GM20000 (cell line): ENCODE results near the gene LRRC43.

Source experiments
- DNase-seq: peaks from one replicate; pipeline ENCODE4 v3.0.0; 2012; ENCODE audit warnings: low spot score
- CTCF ChIP-seq: IDR thresholded peaks from 2 replicates; pipeline ENCODE4 v1.5.1; 2012; ENCODE audit warnings: mild to moderate bottlenecking, control low read depth; ENCODE audit errors: extremely low read depth, missing control alignments

LRRC43 gene

GRCh38 chr12:122158700-122159285 is 24.1 kb upstream of the LRRC43 start:
- DNase-seq = no peak
- TF ChIP-seq CTCF = no peak

- DNase-seq = no peak
- no peak for TF ChIP-seq CTCF
Observed at GRCh38 chr12:122159882-122160281, 23.0 kb upstream of the LRRC43 start.

- no peak for TF ChIP-seq CTCF
- DNase-seq = no peak
Observed at GRCh38 chr12:122160761-122161160, 22.2 kb upstream of the LRRC43 start.

GRCh38 chr12:122161682-122162081 is 21.2 kb upstream of the LRRC43 start:
- no peak for DNase-seq
- TF ChIP-seq CTCF = no peak

GRCh38 chr12:122162976-122163375 is 19.9 kb upstream of the LRRC43 start:
- TF ChIP-seq CTCF = no peak

GRCh38 chr12:122166422-122167349 is 16.2 kb upstream of the LRRC43 start:
- TF ChIP-seq CTCF = no peak
- peak; percentile 57 for DNase-seq

More at GRCh38 chr12:122162976-122163375, 19.9 kb upstream of the LRRC43 start:
- DNase-seq = no peak

GRCh38 chr12:122167356-122167925 is 15.5 kb upstream of the LRRC43 start:
- no peak for TF ChIP-seq CTCF
- DNase-seq = no peak
